Chondrocyte (in vitro differentiated cells): Measurements from ENCODE around the gene TIMM23. TPM values are rescaled to one million over a fixed set of nuclear protein-coding genes. Genes with fewer than 3 reads are reported as not detected.

Source experiments
- DNase-seq: peaks from one replicate; pipeline ENCODE4 v3.0.0; 2021; ENCODE audit warnings: mixed read lengths, low spot score
- H3K27ac Mint-ChIP-seq: one replicate; pipeline ENCODE4 v1.8.0; 2021; ENCODE audit warnings: mild to moderate bottlenecking, moderate library complexity, mixed read lengths; ENCODE audit not compliant: unreplicated experiment
- H3K27me3 Mint-ChIP-seq: 2 replicates; pipeline ENCODE4 v1.8.0; 2021; ENCODE audit warnings: low read depth, mixed read lengths
- H3K36me3 Mint-ChIP-seq: 2 replicates; pipeline ENCODE4 v1.8.0; 2021; ENCODE audit warnings: low read depth, mixed read lengths
- H3K4me1 Mint-ChIP-seq: 2 replicates; pipeline ENCODE4 v1.8.0; 2021; ENCODE audit warnings: low read depth, mild to moderate bottlenecking, mixed read lengths
- H3K4me3 Mint-ChIP-seq: one replicate; pipeline ENCODE4 v1.8.0; 2021; ENCODE audit warnings: mild to moderate bottlenecking, moderate library complexity, mixed read lengths; ENCODE audit not compliant: unreplicated experiment
- H3K9me3 Mint-ChIP-seq: 2 replicates; pipeline ENCODE4 v1.8.0; 2021; ENCODE audit warnings: low read depth, mixed read lengths
- CTCF ChIP-seq: fragments of 200-600 bp; sonication (generic); IDR thresholded peaks from 2 replicates; pipeline ENCODE4 v1.5.0; 2021; ENCODE audit warnings: antibody characterized with exemption, mild to moderate bottlenecking, moderate library complexity
- total RNA-seq: library from RNA; stranded (reverse); gene quantifications from 3 replicates; pipeline ENCODE4 v1.2.1, GENCODE V29; 2021

Gene TIMM23
- total RNA-seq, 1 donor from 2014 or later: 60.2 TPM

GRCh38 chr10:46014206-46014605 is 41.9 kb downstream of the TIMM23 start:
- no peak for DNase-seq
- Mint-ChIP-seq H3K4me3 (no peak overlapping the region), H3K27me3 (no peaks in the 10 kb centered on the region), H3K4me1 (peaks cover 21% of the 10 kb centered on the region), H3K27ac (no peak overlapping the region), H3K36me3 (peaks cover 32% of the 10 kb centered on the region), H3K9me3 (no peaks in the 10 kb centered on the region)
- TF ChIP-seq CTCF: no peak

GRCh38 chr10:46014683-46015405 is 42.6 kb downstream of the TIMM23 start:
- DNase-seq: no peak
- no peaks in the 10 kb centered on the region for H3K27me3 Mint-ChIP-seq

GRCh38 chr10:46016190-46016589 is 43.9 kb downstream of the TIMM23 start:
- Mint-ChIP-seq H3K4me1 (peaks cover 32% of the 10 kb centered on the region), H3K9me3 (no peaks in the 10 kb centered on the region), H3K36me3 (peaks cover 18% of the 10 kb centered on the region), H3K27ac (no peak overlapping the region), H3K4me3 (no peak overlapping the region), H3K27me3 (no peaks in the 10 kb centered on the region)
- TF ChIP-seq CTCF: no peak
- no peak for DNase-seq

More at GRCh38 chr10:46014683-46015405, 42.6 kb downstream of the TIMM23 start:
- peaks cover 27% of the 10 kb centered on the region for H3K4me1 Mint-ChIP-seq
- no peak for TF ChIP-seq CTCF
- H3K36me3 Mint-ChIP-seq: peaks cover 27% of the 10 kb centered on the region
- no peak overlapping the region for H3K27ac Mint-ChIP-seq
- H3K4me3 Mint-ChIP-seq: no peak overlapping the region
- no peaks in the 10 kb centered on the region for H3K9me3 Mint-ChIP-seq

GRCh38 chr10:46016811-46017210 is 44.5 kb downstream of the TIMM23 start:
- no peak for TF ChIP-seq CTCF
- H3K4me1 Mint-ChIP-seq: peaks cover 37% of the 10 kb centered on the region
- no peaks in the 10 kb centered on the region for H3K27me3 Mint-ChIP-seq
- no peak overlapping the region for H3K4me3 Mint-ChIP-seq
- DNase-seq: no peak
- peaks cover 16% of the 10 kb centered on the region for H3K36me3 Mint-ChIP-seq
- no peak overlapping the region for H3K27ac Mint-ChIP-seq
- H3K9me3 Mint-ChIP-seq: no peaks in the 10 kb centered on the region

GRCh38 chr10:46017733-46018132 is 45.4 kb downstream of the TIMM23 start:
- H3K4me3 Mint-ChIP-seq: no peak overlapping the region
- DNase-seq: no peak
- peaks cover 14% of the 10 kb centered on the region for H3K36me3 Mint-ChIP-seq
- TF ChIP-seq CTCF: no peak
- no peak overlapping the region for H3K27ac Mint-ChIP-seq
- no peaks in the 10 kb centered on the region for H3K27me3 Mint-ChIP-seq
- H3K9me3 Mint-ChIP-seq: no peaks in the 10 kb centered on the region
- H3K4me1 Mint-ChIP-seq: peaks cover 46% of the 10 kb centered on the region
